ENCODE results near the gene RHAG.

RHAG gene

DNA sequence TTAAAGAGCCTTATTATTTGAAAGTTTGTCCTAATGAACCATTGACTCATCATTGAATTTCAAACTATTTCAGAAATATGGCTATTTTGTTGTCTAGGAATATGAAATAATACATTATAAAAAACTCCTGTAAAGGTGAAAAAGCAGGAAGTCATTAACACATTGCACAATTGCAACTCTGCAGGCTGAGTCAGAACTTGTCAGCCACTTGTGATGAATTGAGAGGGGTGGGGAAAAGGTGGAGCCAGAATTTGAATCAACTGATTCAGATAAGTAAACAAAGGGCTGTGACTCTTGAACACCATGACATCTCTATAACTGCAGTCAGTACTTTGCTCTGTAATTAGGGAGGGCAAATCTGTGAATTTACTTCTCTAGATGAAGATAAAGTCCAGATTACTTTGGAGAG, 80.2 kb downstream of the RHAG start (continued):
- TF ChIP-seq ZBTB7A (tag by site-specific recombination; IDR thresholded peaks at IDR 0.05; ENCODE audit: low read depth), result no peak
- TF ChIP-seq ZBTB17 (tag by site-specific recombination; IDR thresholded peaks at IDR 0.05), result 0 out of 2 replicates have a peak, but pooled peaks have one; percentile 25
- no peak for TF ChIP-seq ZNF791 (tag by site-specific recombination; IDR thresholded peaks at IDR 0.05)
- TF ChIP-seq ZNF239 (tag by site-specific recombination; IDR thresholded peaks at IDR 0.05), result no peak
- no peak for TF ChIP-seq ZNF621 (tag by site-specific recombination; IDR thresholded peaks at IDR 0.05)
- no peak for TF ChIP-seq ZNF133 (tag by site-specific recombination; IDR thresholded peaks at IDR 0.05)
- TF ChIP-seq SP3 (tag by site-specific recombination; IDR thresholded peaks at IDR 0.05), result peak; percentile 58
- no peak for TF ChIP-seq ZNF549 (tag by site-specific recombination; IDR thresholded peaks at IDR 0.05)
- no peak for TF ChIP-seq ZNF266 (tag by site-specific recombination; IDR thresholded peaks at IDR 0.05; ENCODE audit: low read depth)
- TF ChIP-seq ZNF350 (tag by site-specific recombination; IDR thresholded peaks at IDR 0.05), result no peak; the same call in 1 of the 2 replicates
- no peak; the same call in 1 of the 2 replicates for TF ChIP-seq ZBTB8A (tag by site-specific recombination; IDR thresholded peaks at IDR 0.05)
- no peak for TF ChIP-seq ZNF211 (tag by site-specific recombination; IDR thresholded peaks at IDR 0.05; ENCODE audit: low read depth)
- peak; percentile 24; the same call in 1 of the 2 replicates for TF ChIP-seq SP2 (tag by site-specific recombination; IDR thresholded peaks at IDR 0.05)
- TF ChIP-seq, protein P1, sequence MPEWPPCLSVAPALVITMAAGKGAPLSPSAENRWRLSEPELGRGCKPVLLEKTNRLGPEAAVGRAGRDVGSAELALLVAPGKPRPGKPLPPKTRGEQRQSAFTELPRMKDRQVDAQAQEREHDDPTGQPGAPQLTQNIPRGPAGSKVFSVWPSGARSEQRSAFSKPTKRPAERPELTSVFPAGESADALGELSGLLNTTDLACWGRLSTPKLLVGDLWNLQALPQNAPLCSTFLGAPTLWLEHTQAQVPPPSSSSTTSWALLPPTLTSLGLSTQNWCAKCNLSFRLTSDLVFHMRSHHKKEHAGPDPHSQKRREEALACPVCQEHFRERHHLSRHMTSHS (tag by site-specific recombination; IDR thresholded peaks at IDR 0.05), result no peak
- no peak for TF ChIP-seq SETDB1 (IDR thresholded peaks at IDR 0.05; ENCODE audit: insufficient read length, low read length)
- no peak for TF ChIP-seq GLI4 (tag by site-specific recombination; IDR thresholded peaks at IDR 0.05)
- no peak for TF ChIP-seq ZNF707 (tag by site-specific recombination; IDR thresholded peaks at IDR 0.05)
- TF ChIP-seq ZNF114 (tag by site-specific recombination; IDR thresholded peaks at IDR 0.05), result no peak
- TF ChIP-seq ZNF112 (tag by site-specific recombination; IDR thresholded peaks at IDR 0.05), result no peak
- no peak for TF ChIP-seq SALL2 (tag by site-specific recombination; IDR thresholded peaks at IDR 0.05; ENCODE audit: borderline replicate concordance)
- TF ChIP-seq, protein P2, sequence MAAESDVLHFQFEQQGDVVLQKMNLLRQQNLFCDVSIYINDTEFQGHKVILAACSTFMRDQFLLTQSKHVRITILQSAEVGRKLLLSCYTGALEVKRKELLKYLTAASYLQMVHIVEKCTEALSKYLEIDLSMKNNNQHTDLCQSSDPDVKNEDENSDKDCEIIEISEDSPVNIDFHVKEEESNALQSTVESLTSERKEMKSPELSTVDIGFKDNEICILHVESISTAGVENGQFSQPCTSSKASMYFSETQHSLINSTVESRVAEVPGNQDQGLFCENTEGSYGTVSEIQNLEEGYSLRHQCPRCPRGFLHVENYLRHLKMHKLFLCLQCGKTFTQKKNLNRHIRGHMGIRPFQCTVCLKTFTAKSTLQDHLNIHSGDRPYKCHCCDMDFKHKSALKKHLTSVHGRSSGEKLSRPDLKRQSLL (tag by site-specific recombination; IDR thresholded peaks at IDR 0.05), result no peak
- peak; percentile 28; the same call in 1 of the 2 replicates for TF ChIP-seq IKZF3 (tag by site-specific recombination; IDR thresholded peaks at IDR 0.05)
- TF ChIP-seq ZNF830 (tag by site-specific recombination; IDR thresholded peaks at IDR 0.05; ENCODE audit: low read depth), result no peak
- TF ChIP-seq RBAK (tag by site-specific recombination; IDR thresholded peaks at IDR 0.05), result no peak
- no peak for TF ChIP-seq ZFP37 (tag by site-specific recombination; IDR thresholded peaks at IDR 0.05)
- no peak for TF ChIP-seq ZNF658 (tag by site-specific recombination; IDR thresholded peaks at IDR 0.05)
- no peak for TF ChIP-seq ZNF404 (tag by site-specific recombination; IDR thresholded peaks at IDR 0.05)
- no peak for TF ChIP-seq OVOL3 (tag by site-specific recombination; IDR thresholded peaks at IDR 0.05)
- TF ChIP-seq KLF9 (tag by site-specific recombination; IDR thresholded peaks at IDR 0.05; ENCODE audit: low read depth), result no peak
- TF ChIP-seq, protein P3, sequence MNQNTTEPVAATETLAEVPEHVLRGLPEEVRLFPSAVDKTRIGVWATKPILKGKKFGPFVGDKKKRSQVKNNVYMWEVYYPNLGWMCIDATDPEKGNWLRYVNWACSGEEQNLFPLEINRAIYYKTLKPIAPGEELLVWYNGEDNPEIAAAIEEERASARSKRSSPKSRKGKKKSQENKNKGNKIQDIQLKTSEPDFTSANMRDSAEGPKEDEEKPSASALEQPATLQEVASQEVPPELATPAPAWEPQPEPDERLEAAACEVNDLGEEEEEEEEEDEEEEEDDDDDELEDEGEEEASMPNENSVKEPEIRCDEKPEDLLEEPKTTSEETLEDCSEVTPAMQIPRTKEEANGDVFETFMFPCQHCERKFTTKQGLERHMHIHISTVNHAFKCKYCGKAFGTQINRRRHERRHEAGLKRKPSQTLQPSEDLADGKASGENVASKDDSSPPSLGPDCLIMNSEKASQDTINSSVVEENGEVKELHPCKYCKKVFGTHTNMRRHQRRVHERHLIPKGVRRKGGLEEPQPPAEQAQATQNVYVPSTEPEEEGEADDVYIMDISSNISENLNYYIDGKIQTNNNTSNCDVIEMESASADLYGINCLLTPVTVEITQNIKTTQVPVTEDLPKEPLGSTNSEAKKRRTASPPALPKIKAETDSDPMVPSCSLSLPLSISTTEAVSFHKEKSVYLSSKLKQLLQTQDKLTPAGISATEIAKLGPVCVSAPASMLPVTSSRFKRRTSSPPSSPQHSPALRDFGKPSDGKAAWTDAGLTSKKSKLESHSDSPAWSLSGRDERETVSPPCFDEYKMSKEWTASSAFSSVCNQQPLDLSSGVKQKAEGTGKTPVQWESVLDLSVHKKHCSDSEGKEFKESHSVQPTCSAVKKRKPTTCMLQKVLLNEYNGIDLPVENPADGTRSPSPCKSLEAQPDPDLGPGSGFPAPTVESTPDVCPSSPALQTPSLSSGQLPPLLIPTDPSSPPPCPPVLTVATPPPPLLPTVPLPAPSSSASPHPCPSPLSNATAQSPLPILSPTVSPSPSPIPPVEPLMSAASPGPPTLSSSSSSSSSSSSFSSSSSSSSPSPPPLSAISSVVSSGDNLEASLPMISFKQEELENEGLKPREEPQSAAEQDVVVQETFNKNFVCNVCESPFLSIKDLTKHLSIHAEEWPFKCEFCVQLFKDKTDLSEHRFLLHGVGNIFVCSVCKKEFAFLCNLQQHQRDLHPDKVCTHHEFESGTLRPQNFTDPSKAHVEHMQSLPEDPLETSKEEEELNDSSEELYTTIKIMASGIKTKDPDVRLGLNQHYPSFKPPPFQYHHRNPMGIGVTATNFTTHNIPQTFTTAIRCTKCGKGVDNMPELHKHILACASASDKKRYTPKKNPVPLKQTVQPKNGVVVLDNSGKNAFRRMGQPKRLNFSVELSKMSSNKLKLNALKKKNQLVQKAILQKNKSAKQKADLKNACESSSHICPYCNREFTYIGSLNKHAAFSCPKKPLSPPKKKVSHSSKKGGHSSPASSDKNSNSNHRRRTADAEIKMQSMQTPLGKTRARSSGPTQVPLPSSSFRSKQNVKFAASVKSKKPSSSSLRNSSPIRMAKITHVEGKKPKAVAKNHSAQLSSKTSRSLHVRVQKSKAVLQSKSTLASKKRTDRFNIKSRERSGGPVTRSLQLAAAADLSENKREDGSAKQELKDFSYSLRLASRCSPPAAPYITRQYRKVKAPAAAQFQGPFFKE (tag by site-specific recombination; IDR thresholded peaks at IDR 0.05; ENCODE audit: borderline replicate concordance), result no peak
- no peak for TF ChIP-seq EGR2 (tag by site-specific recombination; IDR thresholded peaks at IDR 0.05; ENCODE audit: low read depth)
- no peak; the same call in 1 of the 2 replicates for TF ChIP-seq ZNF24 (tag by site-specific recombination; IDR thresholded peaks at IDR 0.05)
- no peak for TF ChIP-seq ZFHX2 (tag by site-specific recombination; conservative IDR thresholded peaks at IDR 0.05)
- TF ChIP-seq, protein P4, sequence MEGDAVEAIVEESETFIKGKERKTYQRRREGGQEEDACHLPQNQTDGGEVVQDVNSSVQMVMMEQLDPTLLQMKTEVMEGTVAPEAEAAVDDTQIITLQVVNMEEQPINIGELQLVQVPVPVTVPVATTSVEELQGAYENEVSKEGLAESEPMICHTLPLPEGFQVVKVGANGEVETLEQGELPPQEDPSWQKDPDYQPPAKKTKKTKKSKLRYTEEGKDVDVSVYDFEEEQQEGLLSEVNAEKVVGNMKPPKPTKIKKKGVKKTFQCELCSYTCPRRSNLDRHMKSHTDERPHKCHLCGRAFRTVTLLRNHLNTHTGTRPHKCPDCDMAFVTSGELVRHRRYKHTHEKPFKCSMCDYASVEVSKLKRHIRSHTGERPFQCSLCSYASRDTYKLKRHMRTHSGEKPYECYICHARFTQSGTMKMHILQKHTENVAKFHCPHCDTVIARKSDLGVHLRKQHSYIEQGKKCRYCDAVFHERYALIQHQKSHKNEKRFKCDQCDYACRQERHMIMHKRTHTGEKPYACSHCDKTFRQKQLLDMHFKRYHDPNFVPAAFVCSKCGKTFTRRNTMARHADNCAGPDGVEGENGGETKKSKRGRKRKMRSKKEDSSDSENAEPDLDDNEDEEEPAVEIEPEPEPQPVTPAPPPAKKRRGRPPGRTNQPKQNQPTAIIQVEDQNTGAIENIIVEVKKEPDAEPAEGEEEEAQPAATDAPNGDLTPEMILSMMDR (tag by site-specific recombination; IDR thresholded peaks at IDR 0.05), result no peak
- TF ChIP-seq ZNF548 (tag by site-specific recombination; IDR thresholded peaks at IDR 0.05), result no peak

Data from HEK293 (cell line).